K562 (cell line): ENCODE results near the gene PRKCB. TPM values are rescaled to one million over a fixed set of nuclear protein-coding genes. Genes with fewer than 3 reads are reported as not detected.

Experiments used
- BACH1 ChIP-seq: fragments of 200-800 bp; sonication (Bioruptor generic); IDR thresholded peaks from 2 replicates; pipeline ENCODE4 v1.6.1; 2016; ENCODE audit warnings: missing genetic modification characterization, missing compliant biosample characterization
- BRD9 ChIP-seq: fragments of 450-650 bp; IDR thresholded peaks from 2 replicates; pipeline ENCODE4 v1.6.1; 2018; ENCODE audit warnings: low read depth; ENCODE audit not compliant: partially characterized antibody
- C11orf30 ChIP-seq: fragments of 450-650 bp; IDR thresholded peaks from 2 replicates; pipeline ENCODE4 v1.6.1; 2016; ENCODE audit warnings: low read depth, mild to moderate bottlenecking
- FOXK2 ChIP-seq, 2 experiments: fragments of 450-650 bp; IDR thresholded peaks in 1 of 2; conservative IDR thresholded peaks in 1 of 2; 2 replicates each; pipeline ENCODE4 v1.6.1; 2016; ENCODE audit warnings: low read depth in 2 of 2, mild to moderate bottlenecking in 1 of 2
- L3MBTL2 ChIP-seq: fragments of 450-650 bp; IDR thresholded peaks from 2 replicates; pipeline ENCODE4 v1.6.1; 2016; ENCODE audit warnings: mild to moderate bottlenecking, moderate library complexity
- MAFF ChIP-seq: IDR thresholded peaks from 2 replicates; pipeline ENCODE4 v1.6.1; 2012; ENCODE audit warnings: low read length, improper control_type of control experiment
- NFIC ChIP-seq: fragments of 450-650 bp; IDR thresholded peaks from 2 replicates; pipeline ENCODE4 v1.6.1; 2017; ENCODE audit warnings: mild to moderate bottlenecking, inconsistent platforms
- NFRKB ChIP-seq: fragments of 450-650 bp; IDR thresholded peaks from 2 replicates; pipeline ENCODE4 v1.6.1; 2016; ENCODE audit warnings: low read depth
- POLR2H ChIP-seq: IDR thresholded peaks from 2 replicates; pipeline ENCODE4 v1.6.1; 2016; ENCODE audit warnings: missing genetic modification characterization, low read depth, mild to moderate bottlenecking, control low read depth, missing compliant biosample characterization, moderate library complexity
- RCOR1 ChIP-seq, 2 experiments: IDR thresholded peaks; 2 replicates each; pipeline ENCODE4 v1.6.1; 2012; ENCODE audit warnings: low read depth in 2 of 2, low read length in 2 of 2, borderline replicate concordance in 1 of 2, improper control_type of control experiment in 1 of 2
- TEAD2 ChIP-seq: fragments of 450-650 bp; IDR thresholded peaks from 2 replicates; pipeline ENCODE4 v1.6.1; 2016; ENCODE audit warnings: missing genetic modification characterization, control low read depth, missing compliant biosample characterization
- ZNF197 ChIP-seq: fragments of 200-800 bp; sonication (Bioruptor generic); IDR thresholded peaks from 2 replicates; pipeline ENCODE4 v1.6.1; 2016; ENCODE audit warnings: low read depth, missing genetic modification characterization, missing compliant biosample characterization
- ZNF232 ChIP-seq: sonication (generic); formaldehyde crosslinking; IDR thresholded peaks from 2 replicates; pipeline ENCODE4 v1.8.0; 2022; ENCODE audit warnings: mild to moderate bottlenecking, missing genetic modification reagents
- ZNF316 ChIP-seq: fragments of 450-650 bp; IDR thresholded peaks from 2 replicates; pipeline ENCODE4 v1.6.1; 2016
- ZNF589 ChIP-seq: fragments of 200-800 bp; sonication (Bioruptor generic); IDR thresholded peaks from 2 replicates; pipeline ENCODE4 v1.6.1; 2016; ENCODE audit warnings: low read depth, missing genetic modification characterization, missing compliant biosample characterization
- polyA plus RNA-seq, 8 experiments: library from polyadenylated mRNA; depleted of rRNA in 4 of 8; stranded (reverse) in 5 of 8; unstranded in 3 of 8; fragments of >200 nt; fragmentation: Nextera tagmentation in 2 of 8; fragmentation: Illumina TruSeq in 1 of 8; extraction: Ambion mirVana in 2 of 8; extraction: Trizol in 1 of 8; gene quantifications; 2 replicates each; pipeline versions ENCODE4 v1.2.1 to v1.2.3, GENCODE V29; 2011 to 2014; ENCODE audit warnings: inconsistent platforms in 1 of 8, missing spikeins in 1 of 8
- total RNA-seq, 7 experiments: library from RNA; depleted of rRNA in 6 of 7; stranded (reverse); fragments of >200 nt in 6 of 7; fragmentation: Illumina TruSeq in 2 of 7; extraction: Trizol in 2 of 7; gene quantifications; 2 replicates each; pipeline versions ENCODE4 v1.2.1 to v1.2.3, GENCODE V29; 2011 to 2021; ENCODE audit warnings: low replicate concordance in 1 of 7
- TF ChIP-seq, protein P1 (sequence below): fragments of 450-650 bp; conservative IDR thresholded peaks from 2 replicates; pipeline ENCODE4 v1.6.1; 2016; ENCODE audit warnings: missing genetic modification characterization, low read depth, mild to moderate bottlenecking, missing compliant biosample characterization, moderate library complexity
- TF ChIP-seq, protein P2 (sequence below): IDR thresholded peaks from 2 replicates; pipeline ENCODE4 v1.6.1; 2011; ENCODE audit not compliant: insufficient read length; ENCODE audit errors: extremely low read depth

Gene PRKCB
- total and polyA plus RNA-seq, 9 of the 15 experiments (the other 6 are each of a cell fraction or from before 2014, with no cell fraction given): 49.9 to 276 (median 148) TPM

DNA sequence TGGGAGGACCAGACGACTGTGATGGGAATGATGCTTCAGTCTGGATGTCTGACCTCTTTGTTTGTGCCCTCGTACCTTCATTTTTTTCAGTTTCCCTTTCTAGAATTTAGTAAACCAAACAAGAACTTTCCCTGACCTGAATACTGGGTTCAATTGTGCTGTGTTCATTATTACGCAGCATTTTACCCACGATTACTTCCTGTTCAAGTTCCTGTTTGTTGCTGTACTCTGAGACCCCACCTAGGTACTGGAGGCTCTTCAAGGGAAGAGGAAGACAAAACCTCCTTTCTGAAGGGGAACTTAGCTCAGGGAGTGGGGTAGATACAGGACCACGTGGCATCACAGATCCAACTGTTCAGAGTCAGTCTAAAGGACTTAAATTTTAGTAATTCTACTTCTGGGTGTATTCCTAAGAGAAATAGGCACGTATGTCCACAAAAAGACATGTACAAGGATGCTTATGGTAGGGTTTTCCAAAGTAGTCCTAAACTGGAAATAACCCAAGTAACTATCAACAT lies 9.2 kb upstream of the PRKCB start (continued):
- TF ChIP-seq TEAD2 (tag) (no peak), ZNF316 (peak; percentile 95), BACH1 (peak; percentile 92), NFIC (peak; percentile 21; the same call in 1 of the 2 replicates), POLR2H (tag) (peak; percentile 48; the same call in 1 of the 2 replicates), L3MBTL2 (peak; percentile 85), C11orf30 (peak; percentile 94), FOXK2 (conservative IDR thresholded peaks at IDR 0.05 in 1 of 2, IDR thresholded peaks at IDR 0.05 in 1 of 2; ENCODE audit: low read depth in 2 of 2) (peak in 1 of 2 experiments; percentile 31; a peak in 3 of 4 replicates), ZNF589 (CRISPR knock-in tag) (0 out of 2 replicates have a peak, but pooled peaks have one; percentile 13), BRD9 (peak; percentile 49), NFRKB (0 out of 2 replicates have a peak, but pooled peaks have one; percentile 78), RCOR1 (IDR thresholded peaks at IDR 0.05; ENCODE audit: borderline replicate concordance in 1 of 2, low read depth in 2 of 2, low read length in 2 of 2) (peak in 1 of 2 experiments; percentile 74; a peak in 2 of 4 replicates), ZNF197 (CRISPR knock-in tag) (peak; percentile 18; the same call in 1 of the 2 replicates), MAFF (peak; percentile 91), ZNF232 (no peak)
- TF ChIP-seq, protein P1, sequence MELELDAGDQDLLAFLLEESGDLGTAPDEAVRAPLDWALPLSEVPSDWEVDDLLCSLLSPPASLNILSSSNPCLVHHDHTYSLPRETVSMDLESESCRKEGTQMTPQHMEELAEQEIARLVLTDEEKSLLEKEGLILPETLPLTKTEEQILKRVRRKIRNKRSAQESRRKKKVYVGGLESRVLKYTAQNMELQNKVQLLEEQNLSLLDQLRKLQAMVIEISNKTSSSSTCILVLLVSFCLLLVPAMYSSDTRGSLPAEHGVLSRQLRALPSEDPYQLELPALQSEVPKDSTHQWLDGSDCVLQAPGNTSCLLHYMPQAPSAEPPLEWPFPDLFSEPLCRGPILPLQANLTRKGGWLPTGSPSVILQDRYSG: peak; percentile 49; the same call in 1 of the 2 replicates
- TF ChIP-seq, protein P2, sequence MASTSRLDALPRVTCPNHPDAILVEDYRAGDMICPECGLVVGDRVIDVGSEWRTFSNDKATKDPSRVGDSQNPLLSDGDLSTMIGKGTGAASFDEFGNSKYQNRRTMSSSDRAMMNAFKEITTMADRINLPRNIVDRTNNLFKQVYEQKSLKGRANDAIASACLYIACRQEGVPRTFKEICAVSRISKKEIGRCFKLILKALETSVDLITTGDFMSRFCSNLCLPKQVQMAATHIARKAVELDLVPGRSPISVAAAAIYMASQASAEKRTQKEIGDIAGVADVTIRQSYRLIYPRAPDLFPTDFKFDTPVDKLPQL: no peak
